Mononuclear cell (primary cell): Measurements from ENCODE around the gene BCL7C. TPM values are rescaled to one million over a fixed set of nuclear protein-coding genes. Genes with fewer than 3 reads are reported as not detected.

ENCODE experiments used
- H3K27me3 ChIP-seq: 2 replicates; pipeline ENCODE4 v1.6.0; 2011; ENCODE audit warnings: low read length, control low read depth; ENCODE audit not compliant: insufficient read depth
- H3K4me1 ChIP-seq: 2 replicates; pipeline ENCODE4 v1.5.1; 2011; ENCODE audit warnings: mild to moderate bottlenecking, low read length, control low read depth; ENCODE audit not compliant: insufficient read depth
- H3K4me3 ChIP-seq: 2 replicates; pipeline ENCODE4 v1.5.1; 2011; ENCODE audit warnings: mild to moderate bottlenecking, low read length, moderate library complexity
- H3K9me3 ChIP-seq: 2 replicates; pipeline ENCODE4 v1.5.1; 2011; ENCODE audit warnings: low read depth, mild to moderate bottlenecking, control low read depth, low read length
- total RNA-seq: library from RNA; depleted of rRNA; stranded (reverse); fragments of >200 nt; gene quantifications from one replicate; pipeline ENCODE4 v1.2.3, GENCODE V29; 2012

Gene BCL7C
- total RNA-seq, 1 donor, result 17.0 TPM

GRCh38 chr16:30840611-30841010, 53.3 kb downstream of the BCL7C start:
- H3K4me1 ChIP-seq, result peaks cover 8% of the 10 kb centered on the region
- H3K4me3 ChIP-seq, result no peak overlapping the region
- no peaks in the 10 kb centered on the region for H3K9me3 ChIP-seq
- H3K27me3 ChIP-seq, result no peaks in the 10 kb centered on the region

- peaks cover under 1% of the 10 kb centered on the region for H3K4me1 ChIP-seq
- H3K27me3 ChIP-seq, result no peaks in the 10 kb centered on the region
- no peaks in the 10 kb centered on the region for H3K9me3 ChIP-seq
- H3K4me3 ChIP-seq, result no peak overlapping the region
Observed at GRCh38 chr16:30839523-30840227, 54.2 kb downstream of the BCL7C start.

- H3K27me3 ChIP-seq, result no peaks in the 10 kb centered on the region
- H3K4me1 ChIP-seq, result no peaks in the 10 kb centered on the region
- no peak overlapping the region for H3K4me3 ChIP-seq
- no peaks in the 10 kb centered on the region for H3K9me3 ChIP-seq
Observed at GRCh38 chr16:30838876-30839471, 54.9 kb downstream of the BCL7C start.

- H3K27me3 ChIP-seq, result no peaks in the 10 kb centered on the region
- H3K4me3 ChIP-seq, result no peak overlapping the region
- no peaks in the 10 kb centered on the region for H3K9me3 ChIP-seq
- H3K4me1 ChIP-seq, result no peaks in the 10 kb centered on the region
Observed at GRCh38 chr16:30837904-30838303, 56.0 kb downstream of the BCL7C start.

Other genes with a start within 250 kb of the BCL7C start
- gene PRR14, start 243.1 kb downstream of the BCL7C start, total RNA-seq, result 20.8 TPM
- 100 TPM for gene FBRS, start 235.6 kb downstream of the BCL7C start, total RNA-seq
- 16.5 TPM for gene SRCAP, start 194.9 kb downstream of the BCL7C start, total RNA-seq
- 15.7 TPM for gene PHKG2, start 145.7 kb downstream of the BCL7C start, total RNA-seq
- gene CFAP119, start 132.0 kb downstream of the BCL7C start, total RNA-seq, result 2.2 TPM
- gene RNF40, start 131.8 kb downstream of the BCL7C start, total RNA-seq, result 44.1 TPM
- gene ZNF629, start 106.9 kb downstream of the BCL7C start, total RNA-seq, result 3.4 TPM
- gene CTF1, start 2.5 kb upstream of the BCL7C start, total RNA-seq, result 0.21 TPM
- gene FBXL19, start 29.5 kb upstream of the BCL7C start, total RNA-seq, result 5.4 TPM
- gene ORAI3, start 55.0 kb upstream of the BCL7C start, total RNA-seq, result 11.3 TPM
- 16.1 TPM for gene SETD1A, start 63.7 kb upstream of the BCL7C start, total RNA-seq
- gene HSD3B7, start 91.1 kb upstream of the BCL7C start, total RNA-seq, result 0.73 TPM
- gene STX1B, start 116.6 kb upstream of the BCL7C start, total RNA-seq, result 0.63 TPM
- gene STX4, start 139.5 kb upstream of the BCL7C start, total RNA-seq, result 16.5 TPM
- gene ZNF668, start 180.2 kb upstream of the BCL7C start, total RNA-seq, result 10.7 TPM
- 9.6 TPM for gene ZNF646, start 180.3 kb upstream of the BCL7C start, total RNA-seq
- 1.0 TPM for gene PRSS53, start 194.9 kb upstream of the BCL7C start, total RNA-seq
- 27.1 TPM for gene VKORC1, start 200.7 kb upstream of the BCL7C start, total RNA-seq
- 11.0 TPM for gene BCKDK, start 214.3 kb upstream of the BCL7C start, total RNA-seq
- gene KAT8, start 223.6 kb upstream of the BCL7C start, total RNA-seq, result 76.5 TPM
- not detected for gene PRSS8, start 241.7 kb upstream of the BCL7C start, total RNA-seq